ENCODE measurements around the gene KCNT2. TPM values are rescaled to one million over a fixed set of nuclear protein-coding genes. Genes with fewer than 3 reads are reported as not detected.

The KCNT2 gene
- total RNA-seq, 2 experiments from 2014 or later = not detected

DNA sequence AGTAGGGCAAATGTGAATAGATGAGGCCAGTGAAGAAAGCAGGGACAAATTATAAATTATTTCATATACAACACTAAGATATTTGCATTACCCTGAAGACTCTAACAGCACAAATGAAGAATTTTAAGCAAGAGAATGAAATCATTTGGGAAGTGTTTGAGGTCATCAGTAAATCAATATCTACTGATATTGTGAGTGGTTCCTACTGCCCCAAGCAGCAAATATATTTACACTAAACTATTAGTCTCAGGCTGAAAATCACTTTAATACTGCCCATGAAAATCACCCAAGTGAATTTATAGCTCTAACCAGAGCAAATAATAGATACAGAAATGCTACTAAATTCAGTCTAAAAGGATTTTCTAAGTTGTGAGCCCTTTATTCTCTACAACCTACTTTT is 163.6 kb downstream of the KCNT2 start:
- Mint-ChIP-seq H3K9me3 (no peaks in the 10 kb centered on the region), H3K4me1 (no peaks in the 10 kb centered on the region), H3K4me3 (no peak overlapping the region), H3K27me3 (no peaks in the 10 kb centered on the region), H3K36me3 (ENCODE audit: low read depth) (no peaks in the 10 kb centered on the region), H3K27ac (no peak overlapping the region)
- ChIA-PET CTCF (no interaction called here), POLR2A (no interaction called here)
- no peak for DNase-seq

DNA sequence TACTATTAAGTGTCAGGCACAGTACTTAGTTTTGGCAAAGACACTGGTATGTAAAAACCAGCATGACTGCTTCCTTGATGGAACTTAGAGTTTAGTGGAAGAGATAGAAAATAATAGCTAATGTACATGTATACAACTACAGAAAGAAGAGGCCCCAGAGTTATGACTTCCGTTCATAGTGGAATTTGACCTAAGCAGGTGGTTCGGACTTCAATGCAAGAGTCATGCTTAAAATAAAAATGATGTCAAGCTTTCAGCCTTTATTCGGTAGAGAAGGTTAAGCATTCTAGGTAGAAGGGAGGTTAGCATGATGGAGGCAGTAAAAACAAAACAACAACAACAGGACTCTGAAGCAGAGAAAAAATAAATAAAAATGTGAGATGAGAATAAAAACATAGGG is 165.9 kb downstream of the KCNT2 start:
- POLR2A ChIA-PET = no interaction called here
- Mint-ChIP-seq H3K27me3 (no peaks in the 10 kb centered on the region), H3K4me1 (no peaks in the 10 kb centered on the region), H3K9me3 (no peaks in the 10 kb centered on the region), H3K27ac (no peak overlapping the region), H3K4me3 (no peak overlapping the region), H3K36me3 (ENCODE audit: low read depth) (no peaks in the 10 kb centered on the region)
- no peak for DNase-seq
- CTCF ChIA-PET = no interaction called here

DNA sequence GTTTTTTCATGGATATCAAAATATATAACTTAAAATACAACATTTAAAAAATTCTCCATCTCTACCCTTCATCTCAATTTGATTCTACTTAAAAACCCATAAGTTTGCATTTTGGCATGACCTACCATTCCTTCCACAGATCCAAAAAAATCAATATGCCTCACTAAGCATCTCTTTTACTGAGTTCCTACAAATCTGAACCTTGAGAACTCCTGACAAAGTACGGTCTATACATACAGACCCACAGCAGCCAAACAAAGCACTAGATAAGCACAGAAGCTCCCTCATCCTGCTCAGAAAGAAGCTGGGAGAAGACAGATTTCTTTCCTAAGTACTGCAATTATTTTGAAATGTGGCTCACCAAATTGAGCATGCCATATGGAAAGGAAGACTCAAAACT is 167.5 kb downstream of the KCNT2 start:
- H3K4me3 Mint-ChIP-seq = no peak overlapping the region
- CTCF ChIA-PET = no interaction called here

DNA sequence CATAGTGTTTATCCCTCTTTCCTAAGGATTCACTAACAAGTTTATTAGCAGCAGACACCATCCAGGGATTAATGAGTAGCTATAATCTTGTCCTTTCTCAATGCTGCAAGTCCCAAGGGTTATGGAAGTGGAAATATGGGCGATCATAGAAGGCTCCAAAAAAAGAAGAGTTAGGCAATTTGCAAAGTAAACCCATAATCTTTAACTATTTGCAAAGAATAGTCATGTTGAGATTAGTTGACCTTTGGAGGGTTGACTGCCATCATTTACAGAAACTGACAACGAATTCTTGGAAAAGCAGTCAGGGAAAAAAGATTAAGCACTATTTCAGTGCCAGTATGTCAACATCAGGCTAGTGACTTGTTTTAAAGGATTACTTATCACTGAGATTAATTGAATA is 169.9 kb downstream of the KCNT2 start:
- Mint-ChIP-seq H3K27ac (no peak overlapping the region), H3K4me3 (no peak overlapping the region), H3K4me1 (no peaks in the 10 kb centered on the region), H3K36me3 (ENCODE audit: low read depth) (no peaks in the 10 kb centered on the region), H3K27me3 (no peaks in the 10 kb centered on the region), H3K9me3 (no peaks in the 10 kb centered on the region)
- ChIA-PET POLR2A (no interaction called here), CTCF (no interaction called here)
- DNase-seq = no peak

More for the DNA sequence above, 167.5 kb downstream of the KCNT2 start:
- no peak for DNase-seq
- Mint-ChIP-seq H3K9me3 (no peaks in the 10 kb centered on the region), H3K4me1 (no peaks in the 10 kb centered on the region), H3K27ac (no peak overlapping the region), H3K36me3 (ENCODE audit: low read depth) (no peaks in the 10 kb centered on the region), H3K27me3 (no peaks in the 10 kb centered on the region)
- POLR2A ChIA-PET = no interaction called here

DNA sequence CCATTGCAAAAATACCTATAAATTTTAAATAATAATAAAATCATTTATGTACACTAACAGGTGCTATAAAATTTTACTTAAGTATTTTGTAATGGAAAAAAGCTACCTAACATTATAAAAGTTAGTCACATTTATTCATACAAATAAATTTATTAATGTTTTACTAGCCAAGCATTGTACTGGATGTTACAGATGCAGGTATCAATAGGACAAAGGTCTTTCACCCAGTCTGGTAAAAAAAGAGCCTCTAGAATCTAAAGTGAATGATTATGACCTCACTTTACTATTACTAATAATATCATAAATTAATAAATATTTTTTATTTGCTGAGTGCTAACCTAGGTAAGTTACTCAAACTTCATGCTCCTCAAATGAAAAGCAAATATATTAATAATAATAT is 170.6 kb downstream of the KCNT2 start:
- no peaks in the 10 kb centered on the region for H3K36me3 Mint-ChIP-seq (ENCODE audit: low read depth)
- DNase-seq = no peak
- ChIA-PET POLR2A (no interaction called here), CTCF (no interaction called here)
- no peak overlapping the region for H3K27ac Mint-ChIP-seq
- H3K4me1 Mint-ChIP-seq = no peaks in the 10 kb centered on the region
- no peak overlapping the region for H3K4me3 Mint-ChIP-seq
- H3K27me3 Mint-ChIP-seq = no peaks in the 10 kb centered on the region
- no peaks in the 10 kb centered on the region for H3K9me3 Mint-ChIP-seq

DNA sequence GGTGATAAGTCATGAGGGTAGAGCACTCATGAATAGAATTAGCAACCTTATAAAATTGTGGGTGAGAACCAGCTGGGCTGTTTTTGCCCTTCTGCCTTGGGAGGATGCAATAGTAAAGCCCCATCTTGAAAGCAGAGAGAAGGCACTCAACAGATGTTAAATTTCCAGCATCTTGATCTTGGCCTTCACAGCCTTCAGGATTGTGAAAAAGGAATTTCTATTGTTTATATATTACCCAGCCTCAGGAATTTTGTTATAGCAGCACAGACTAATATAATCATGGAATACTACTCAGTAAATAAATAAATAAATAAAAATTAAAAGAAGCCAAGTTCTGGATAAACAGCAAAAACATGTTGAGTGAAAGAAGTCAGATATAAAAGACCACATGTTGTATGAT is 175.2 kb downstream of the KCNT2 start:
- Mint-ChIP-seq H3K4me3 (no peak overlapping the region), H3K4me1 (no peaks in the 10 kb centered on the region), H3K9me3 (no peaks in the 10 kb centered on the region), H3K36me3 (ENCODE audit: low read depth) (no peaks in the 10 kb centered on the region), H3K27me3 (no peaks in the 10 kb centered on the region), H3K27ac (no peak overlapping the region)
- ChIA-PET POLR2A (no interaction called here), CTCF (no interaction called here)
- no peak for DNase-seq

DNA sequence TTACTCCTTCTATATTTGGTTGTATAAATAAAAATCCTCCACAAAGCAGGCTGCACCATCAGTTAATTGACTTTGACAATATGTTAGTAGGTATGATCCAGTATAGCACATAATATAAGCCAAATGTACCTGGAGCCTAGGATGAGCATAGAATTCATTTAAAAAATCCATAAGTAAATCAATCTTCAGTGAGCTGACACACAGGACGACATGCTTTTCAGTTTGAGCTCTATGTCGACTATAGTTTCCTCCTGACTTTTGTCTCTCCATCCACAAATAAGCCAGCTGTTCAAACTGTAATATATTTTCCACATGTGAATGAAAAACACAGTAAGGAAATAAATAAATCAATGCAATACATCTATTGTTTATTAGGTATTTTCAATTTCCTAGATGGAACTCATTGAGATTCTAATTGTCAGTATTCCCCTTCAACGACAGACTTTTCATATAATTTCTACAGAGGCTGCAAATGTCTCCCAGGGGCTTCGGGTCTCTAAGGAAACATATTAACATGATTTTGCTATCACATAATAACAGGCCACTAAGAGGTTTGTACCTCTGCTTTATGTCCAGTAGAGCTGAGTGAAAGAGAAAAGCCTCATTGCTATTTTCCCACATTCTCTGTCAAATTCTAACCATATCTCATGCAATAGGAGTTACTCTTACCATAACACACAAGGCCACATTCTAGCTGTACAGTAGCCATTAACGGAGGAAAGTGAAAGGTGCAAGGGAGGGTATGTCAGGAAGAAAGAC is 180.1 kb downstream of the KCNT2 start:
- H3K9me3 Mint-ChIP-seq = no peaks in the 10 kb centered on the region
- POLR2A ChIA-PET = no interaction called here

DNA sequence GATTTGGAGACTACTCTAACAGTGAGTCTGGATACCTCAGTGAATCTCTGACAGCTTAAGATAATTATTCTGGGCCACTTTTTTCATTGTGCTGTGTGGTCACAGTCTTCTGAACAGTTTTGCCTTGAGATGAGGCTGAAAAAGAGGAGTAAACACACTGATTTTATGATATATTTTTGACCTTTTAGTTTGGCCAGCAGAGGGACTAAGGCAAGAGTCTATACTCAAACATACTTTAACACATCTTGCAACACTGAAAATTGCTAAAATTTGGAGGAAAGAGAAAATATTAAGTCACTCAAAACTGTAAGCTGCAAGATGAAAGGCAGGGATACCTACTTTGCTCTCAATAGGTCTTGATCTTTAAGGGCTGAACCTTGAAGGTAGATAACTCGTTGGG is 182.7 kb downstream of the KCNT2 start:
- Mint-ChIP-seq H3K4me3 (no peak overlapping the region), H3K9me3 (no peaks in the 10 kb centered on the region), H3K27me3 (no peaks in the 10 kb centered on the region), H3K4me1 (no peaks in the 10 kb centered on the region), H3K36me3 (ENCODE audit: low read depth) (no peaks in the 10 kb centered on the region), H3K27ac (no peak overlapping the region)
- POLR2A ChIA-PET = no interaction called here
- CTCF ChIA-PET = no interaction called here
- DNase-seq = no peak

More for the DNA sequence above, 180.1 kb downstream of the KCNT2 start:
- Mint-ChIP-seq H3K36me3 (ENCODE audit: low read depth) (no peaks in the 10 kb centered on the region), H3K27ac (no peak overlapping the region), H3K27me3 (no peaks in the 10 kb centered on the region), H3K4me3 (no peak overlapping the region), H3K4me1 (no peaks in the 10 kb centered on the region)
- CTCF ChIA-PET = no interaction called here
- no peak for DNase-seq

DNA sequence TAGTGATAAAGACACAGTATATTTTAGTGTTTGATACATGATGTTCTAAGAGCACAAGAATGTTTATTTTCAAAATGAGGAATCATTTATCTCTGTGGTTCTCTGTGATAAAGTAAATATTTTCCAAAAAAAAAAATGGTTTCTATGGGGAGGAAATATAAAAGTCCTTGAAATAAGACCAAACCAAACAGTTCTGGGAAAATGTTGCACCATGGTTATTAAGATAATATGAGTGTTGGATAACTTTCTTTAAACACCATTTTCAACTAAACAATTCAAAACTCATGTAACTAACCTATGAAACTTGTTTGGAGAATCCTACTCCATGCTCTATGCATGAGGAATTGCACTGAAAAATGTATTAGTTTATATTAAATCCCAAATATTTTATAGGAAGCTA is 184.6 kb downstream of the KCNT2 start:
- Mint-ChIP-seq H3K27ac (no peak overlapping the region), H3K27me3 (no peaks in the 10 kb centered on the region), H3K4me1 (no peaks in the 10 kb centered on the region), H3K4me3 (no peak overlapping the region), H3K9me3 (no peaks in the 10 kb centered on the region), H3K36me3 (ENCODE audit: low read depth) (no peaks in the 10 kb centered on the region)
- ChIA-PET CTCF (no interaction called here), POLR2A (no interaction called here)
- no peak for DNase-seq

DNA sequence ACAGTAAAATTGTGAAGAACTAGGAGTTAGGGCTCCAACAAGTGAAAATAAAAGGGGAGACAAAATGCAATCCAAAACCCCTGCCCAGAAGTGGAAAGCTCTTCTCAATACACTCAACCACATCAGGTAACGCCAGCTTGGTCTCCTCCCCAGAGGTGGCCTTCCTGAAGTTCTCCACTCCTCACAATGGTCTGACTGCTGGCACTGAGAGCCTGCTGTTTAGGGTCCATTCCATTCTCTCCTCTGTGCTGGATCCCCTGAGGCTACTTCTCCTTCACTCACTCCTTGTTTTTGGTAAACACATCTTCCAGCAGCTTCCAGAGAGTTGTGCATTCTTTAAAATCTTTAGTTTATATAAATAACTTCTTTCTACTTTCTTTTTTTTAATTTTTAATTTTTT is 189.5 kb downstream of the KCNT2 start:
- no peaks in the 10 kb centered on the region for H3K27me3 Mint-ChIP-seq
- CTCF ChIA-PET = no interaction called here
- POLR2A ChIA-PET = no interaction called here

DNA sequence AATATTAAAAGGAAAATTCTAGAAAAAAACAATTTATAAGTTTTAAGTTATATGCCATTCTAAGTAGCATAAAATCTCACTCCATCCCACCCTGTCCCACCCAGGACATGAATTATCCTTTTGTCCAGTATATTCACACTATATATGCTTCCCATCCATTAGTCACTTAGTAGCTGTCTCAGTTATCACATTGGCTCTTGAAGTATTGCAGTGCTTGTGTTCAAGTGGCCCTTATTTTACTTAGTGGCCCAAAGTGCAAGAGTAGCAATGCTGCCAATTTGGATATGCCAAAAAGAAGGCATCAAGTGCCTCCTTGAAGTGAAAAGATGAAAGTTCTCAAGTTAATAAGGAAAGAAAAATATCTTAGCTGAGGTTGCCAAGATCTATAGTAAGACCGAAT is 192.3 kb downstream of the KCNT2 start:
- Mint-ChIP-seq H3K4me1 (no peaks in the 10 kb centered on the region), H3K36me3 (ENCODE audit: low read depth) (no peaks in the 10 kb centered on the region), H3K27me3 (no peaks in the 10 kb centered on the region), H3K27ac (no peak overlapping the region), H3K9me3 (no peaks in the 10 kb centered on the region), H3K4me3 (no peak overlapping the region)
- CTCF ChIA-PET = no interaction called here
- POLR2A ChIA-PET = no interaction called here
- DNase-seq = no peak

More for the DNA sequence above, 189.5 kb downstream of the KCNT2 start:
- Mint-ChIP-seq H3K9me3 (no peaks in the 10 kb centered on the region), H3K36me3 (ENCODE audit: low read depth) (no peaks in the 10 kb centered on the region), H3K4me1 (no peaks in the 10 kb centered on the region), H3K27ac (no peak overlapping the region), H3K4me3 (no peak overlapping the region)
- no peak for DNase-seq

DNA sequence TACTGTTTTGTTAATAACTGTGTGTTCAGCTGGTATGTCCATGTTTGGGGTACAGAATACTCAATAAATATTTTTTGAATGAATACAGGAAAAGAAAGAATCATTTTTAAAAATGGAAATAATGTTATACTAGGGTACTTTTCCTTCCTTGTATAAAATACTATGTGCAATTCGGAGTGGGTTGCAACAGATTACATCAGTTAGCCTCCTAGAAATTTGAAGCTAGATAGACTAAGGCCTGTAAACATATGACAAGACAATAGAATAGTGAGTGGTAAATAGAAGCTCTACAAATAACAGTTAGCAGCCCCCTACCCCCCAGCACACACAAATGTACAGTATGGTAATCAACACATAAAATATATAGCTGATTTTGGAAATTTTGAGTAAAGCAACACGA is 195.9 kb downstream of the KCNT2 start:
- ChIA-PET CTCF (no interaction called here), POLR2A (no interaction called here)
- no peaks in the 10 kb centered on the region for H3K4me1 Mint-ChIP-seq
- H3K27ac Mint-ChIP-seq = no peak overlapping the region
- H3K9me3 Mint-ChIP-seq = peaks cover 2% of the 10 kb centered on the region
- no peak overlapping the region for H3K4me3 Mint-ChIP-seq
- no peaks in the 10 kb centered on the region for H3K36me3 Mint-ChIP-seq (ENCODE audit: low read depth)
- no peak for DNase-seq
- no peaks in the 10 kb centered on the region for H3K27me3 Mint-ChIP-seq

DNA sequence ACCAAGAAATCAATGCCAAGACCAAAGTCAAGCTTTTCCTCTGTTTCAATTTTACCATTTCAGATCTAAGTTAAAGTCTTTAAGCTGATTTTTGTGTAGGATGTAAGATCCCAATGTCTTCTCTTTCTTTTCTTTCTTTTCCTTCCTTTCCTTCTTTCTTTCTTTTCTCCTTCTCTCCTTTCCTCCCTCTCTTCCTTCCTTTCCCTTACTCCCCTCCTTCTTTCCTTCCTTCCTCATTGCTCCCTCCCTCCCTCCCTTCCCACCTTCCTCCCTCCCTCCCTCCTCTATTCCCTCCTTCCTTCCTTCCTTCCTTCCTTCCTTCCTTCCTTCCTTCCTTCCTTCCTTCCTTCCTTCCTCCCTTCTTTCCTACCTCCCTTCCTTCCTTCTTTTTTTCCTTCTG is 197.5 kb downstream of the KCNT2 start:
- Mint-ChIP-seq H3K36me3 (ENCODE audit: low read depth) (no peaks in the 10 kb centered on the region), H3K27ac (no peak overlapping the region), H3K27me3 (no peaks in the 10 kb centered on the region), H3K4me1 (no peaks in the 10 kb centered on the region), H3K9me3 (peaks cover 2% of the 10 kb centered on the region), H3K4me3 (no peak overlapping the region)
- CTCF ChIA-PET = interaction anchor here (0.6 kb wide), 1 partner anchor 363 kb away, joined by 4 read pairs; no protein-coding TSS in a partner anchor
- DNase-seq = no peak
- POLR2A ChIA-PET = no interaction called here

DNA sequence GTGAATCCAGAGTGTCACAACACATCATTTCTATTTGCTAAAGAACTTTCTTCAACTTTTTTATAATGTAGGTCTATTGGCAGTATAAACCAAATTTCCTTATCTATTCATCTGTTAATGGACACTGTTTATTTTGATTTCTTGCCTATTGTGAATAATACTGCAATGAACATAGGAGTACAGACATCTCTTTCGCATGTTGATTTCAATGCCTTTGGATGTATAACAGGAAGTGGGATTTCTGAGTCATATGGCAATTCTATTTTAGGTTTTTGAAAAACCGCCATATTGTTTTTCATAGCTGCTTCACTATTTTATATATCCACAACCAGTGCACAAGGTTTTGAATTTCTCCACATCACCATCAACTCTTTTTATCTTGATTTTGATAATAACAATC is 198.7 kb downstream of the KCNT2 start:
- Mint-ChIP-seq H3K27ac (no peak overlapping the region), H3K4me1 (no peaks in the 10 kb centered on the region), H3K27me3 (no peaks in the 10 kb centered on the region), H3K9me3 (peaks cover 2% of the 10 kb centered on the region), H3K4me3 (no peak overlapping the region), H3K36me3 (ENCODE audit: low read depth) (no peaks in the 10 kb centered on the region)
- DNase-seq = no peak
- POLR2A ChIA-PET = no interaction called here
- CTCF ChIA-PET = no interaction called here
